GM12878 (cell line): Measurements from ENCODE around the gene LCOR. TPM values are rescaled to one million over a fixed set of nuclear protein-coding genes. Genes with fewer than 3 reads are reported as not detected.
A peak's percentile ranks its signal among the peaks of the same experiment; 100 is the strongest.

Experiments
- ASH2L ChIP-seq: fragments of 300-600, 200-600 bp; sonication (generic); IDR thresholded peaks from 2 replicates; pipeline ENCODE4 v1.6.1; 2017; ENCODE audit warnings: low read depth, mild to moderate bottlenecking, borderline replicate concordance
- ATF7 ChIP-seq: fragments of 450-650 bp; IDR thresholded peaks from 2 replicates; pipeline ENCODE4 v1.6.1; 2016; ENCODE audit warnings: low read depth, mild to moderate bottlenecking
- BACH1 ChIP-seq: fragments of 450-650 bp; IDR thresholded peaks from 2 replicates; pipeline ENCODE4 v1.6.1; 2017; ENCODE audit warnings: mild to moderate bottlenecking, borderline replicate concordance
- BCL11A ChIP-seq: IDR thresholded peaks from 2 replicates; pipeline ENCODE4 v1.6.1; 2011; ENCODE audit warnings: low read depth, low read length
- CBX3 ChIP-seq: fragments of 200-600 bp; sonication (generic); IDR thresholded peaks from 2 replicates; pipeline ENCODE4 v1.6.1; 2016; ENCODE audit warnings: low read depth, borderline replicate concordance
- CBX5 ChIP-seq: sonication (generic); IDR thresholded peaks from 2 replicates; pipeline ENCODE4 v1.6.1; 2016; ENCODE audit warnings: low read depth, moderate library complexity, mild to moderate bottlenecking, inconsistent platforms
- CHD1 ChIP-seq: IDR thresholded peaks from 2 replicates; pipeline ENCODE4 v1.6.1; 2012; ENCODE audit warnings: low read depth, low read length, improper control_type of control experiment
- CHD2 ChIP-seq: IDR thresholded peaks from 2 replicates; pipeline ENCODE4 v1.6.1; 2011; ENCODE audit warnings: low read depth, low read length, improper control_type of control experiment, borderline replicate concordance
- CREB1 ChIP-seq: IDR thresholded peaks from 2 replicates; pipeline ENCODE4 v1.6.1; 2012; ENCODE audit warnings: low read depth, mild to moderate bottlenecking, inconsistent platforms
- CREM ChIP-seq: IDR thresholded peaks from 2 replicates; pipeline ENCODE4 v1.6.1; 2014; ENCODE audit warnings: antibody characterized with exemption, low read depth
- DPF2 ChIP-seq: fragments of 450-650 bp; IDR thresholded peaks from 2 replicates; pipeline ENCODE4 v1.6.1; 2017; ENCODE audit warnings: mild to moderate bottlenecking
- EZH2 ChIP-seq: IDR thresholded peaks from 2 replicates; pipeline ENCODE4 v1.6.1; 2012; ENCODE audit warnings: low read depth, mild to moderate bottlenecking, control low read depth, inconsistent platforms, low read length, borderline replicate concordance; ENCODE audit not compliant: control insufficient read depth
- FOXM1 ChIP-seq: IDR thresholded peaks from 2 replicates; pipeline ENCODE4 v1.6.1; 2012; ENCODE audit warnings: low read depth, mild to moderate bottlenecking, inconsistent platforms, low read length, moderate library complexity
- IRF4 ChIP-seq: IDR thresholded peaks from 2 replicates; pipeline ENCODE4 v1.6.1; 2011; ENCODE audit warnings: low read depth, low read length
- KDM1A ChIP-seq: fragments of 200-600 bp; sonication (generic); IDR thresholded peaks from 2 replicates; pipeline ENCODE4 v1.6.1; 2016; ENCODE audit warnings: borderline replicate concordance
- MYC ChIP-seq: IDR thresholded peaks from 2 replicates; pipeline ENCODE4 v1.6.1; 2011; ENCODE audit warnings: mild to moderate bottlenecking, low read length, moderate library complexity, inconsistent platforms; ENCODE audit not compliant: insufficient read depth, insufficient replicate concordance, insufficient read length, severe bottlenecking
- NBN ChIP-seq: fragments of 450-650 bp; IDR thresholded peaks from 2 replicates; pipeline ENCODE4 v1.6.1; 2016
- NFXL1 ChIP-seq: fragments of 450-650 bp; IDR thresholded peaks from 2 replicates; pipeline ENCODE4 v1.6.1; 2017; ENCODE audit warnings: antibody characterized with exemption, mild to moderate bottlenecking, borderline replicate concordance
- POLR2AphosphoS5 ChIP-seq: IDR thresholded peaks from 2 replicates; pipeline ENCODE4 v1.6.1; 2011; ENCODE audit warnings: mild to moderate bottlenecking, low read length, inconsistent platforms
- RCOR1 ChIP-seq: conservative IDR thresholded peaks from 2 replicates; pipeline ENCODE4 v1.6.1; 2012; ENCODE audit warnings: low read depth, low read length, improper control_type of control experiment
- RELA ChIP-seq: fragments of 450-650 bp; IDR thresholded peaks from 2 replicates; pipeline ENCODE4 v1.8.0; 2014; ENCODE audit warnings: borderline replicate concordance; ENCODE audit not compliant: partially characterized antibody
- RUNX3 ChIP-seq: IDR thresholded peaks from 2 replicates; pipeline ENCODE4 v1.6.1; 2012; ENCODE audit warnings: low read length, inconsistent platforms
- SIN3A ChIP-seq: IDR thresholded peaks from 2 replicates; pipeline ENCODE4 v1.6.1; 2012; ENCODE audit warnings: low read depth, low read length, improper control_type of control experiment
- SUZ12 ChIP-seq: fragments of 200-600 bp; sonication (generic); IDR thresholded peaks from one replicate; pipeline ENCODE4 v1.6.1; 2018; ENCODE audit warnings: antibody characterized with exemption, mild to moderate bottlenecking; ENCODE audit not compliant: unreplicated experiment
- ZNF274 ChIP-seq: IDR thresholded peaks from one replicate; pipeline ENCODE4 v1.8.0; 2011; ENCODE audit not compliant: insufficient read length, insufficient read depth
- ZZZ3 ChIP-seq: IDR thresholded peaks from 2 replicates; pipeline ENCODE4 v1.6.1; 2011; ENCODE audit warnings: low read depth; ENCODE audit not compliant: control insufficient read depth, insufficient read length
- polyA plus RNA-seq, 11 experiments: library from polyadenylated mRNA; depleted of rRNA in 4 of 11; unstranded in 6 of 11; stranded (reverse) in 5 of 11; fragments of >200 nt; fragmentation: Nextera tagmentation in 4 of 11; fragmentation: Illumina TruSeq in 1 of 11; extraction: Ambion mirVana in 4 of 11; extraction: Trizol in 1 of 11; gene quantifications; 1 replicate in 1 of 11; 2 replicates in 10 of 11; pipeline versions ENCODE4 v1.2.1 to v1.2.3, GENCODE V29; 2011 to 2016; ENCODE audit warnings: inconsistent platforms in 2 of 11, missing spikeins in 2 of 11, low read depth in 1 of 11
- total RNA-seq, 4 experiments: library from RNA; depleted of rRNA in 3 of 4; stranded (reverse); fragments of >200 nt in 3 of 4; fragmentation: Illumina TruSeq in 1 of 4; extraction: Trizol in 1 of 4; gene quantifications; 2 replicates each; pipeline versions ENCODE4 v1.2.1 to v1.2.3, GENCODE V29; 2013 to 2021
- TF ChIP-seq, protein P1 (sequence below): fragments of 450-650 bp; IDR thresholded peaks from 2 replicates; pipeline ENCODE4 v1.6.1; 2014; ENCODE audit warnings: mild to moderate bottlenecking
- TF ChIP-seq, protein P2 (sequence below): IDR thresholded peaks from 2 replicates; pipeline ENCODE4 v1.6.1; 2011; ENCODE audit warnings: mild to moderate bottlenecking, low read depth, low read length, moderate library complexity; ENCODE audit not compliant: insufficient replicate concordance
- TF ChIP-seq, protein P3 (sequence below): fragments of 450-650 bp; IDR thresholded peaks from 2 replicates; pipeline ENCODE4 v1.6.1; 2016; ENCODE audit warnings: mild to moderate bottlenecking
- TF ChIP-seq, protein P4 (sequence below): IDR thresholded peaks from 2 replicates; pipeline ENCODE4 v1.6.1; 2012; ENCODE audit warnings: low read depth, low read length, improper control_type of control experiment

The LCOR gene
- total and polyA plus RNA-seq, 10 of the 15 experiments (the other 5 are each of a cell fraction or from before 2014, with no cell fraction given) = 1.6 to 22.0 (median 13.2) TPM

- TF ChIP-seq, protein P1, sequence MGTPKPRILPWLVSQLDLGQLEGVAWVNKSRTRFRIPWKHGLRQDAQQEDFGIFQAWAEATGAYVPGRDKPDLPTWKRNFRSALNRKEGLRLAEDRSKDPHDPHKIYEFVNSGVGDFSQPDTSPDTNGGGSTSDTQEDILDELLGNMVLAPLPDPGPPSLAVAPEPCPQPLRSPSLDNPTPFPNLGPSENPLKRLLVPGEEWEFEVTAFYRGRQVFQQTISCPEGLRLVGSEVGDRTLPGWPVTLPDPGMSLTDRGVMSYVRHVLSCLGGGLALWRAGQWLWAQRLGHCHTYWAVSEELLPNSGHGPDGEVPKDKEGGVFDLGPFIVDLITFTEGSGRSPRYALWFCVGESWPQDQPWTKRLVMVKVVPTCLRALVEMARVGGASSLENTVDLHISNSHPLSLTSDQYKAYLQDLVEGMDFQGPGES = no peak
- no peak for TF ChIP-seq ASH2L
- no peak for TF ChIP-seq SUZ12
- peak; percentile 74; the same call in 1 of the 2 replicates for TF ChIP-seq DPF2
- TF ChIP-seq SIN3A = no peak
- TF ChIP-seq CREM = no peak
- TF ChIP-seq ZNF274 = no peak
- no peak for TF ChIP-seq RELA
- TF ChIP-seq BCL11A = no peak
- TF ChIP-seq MYC = no peak
- TF ChIP-seq, protein P2, sequence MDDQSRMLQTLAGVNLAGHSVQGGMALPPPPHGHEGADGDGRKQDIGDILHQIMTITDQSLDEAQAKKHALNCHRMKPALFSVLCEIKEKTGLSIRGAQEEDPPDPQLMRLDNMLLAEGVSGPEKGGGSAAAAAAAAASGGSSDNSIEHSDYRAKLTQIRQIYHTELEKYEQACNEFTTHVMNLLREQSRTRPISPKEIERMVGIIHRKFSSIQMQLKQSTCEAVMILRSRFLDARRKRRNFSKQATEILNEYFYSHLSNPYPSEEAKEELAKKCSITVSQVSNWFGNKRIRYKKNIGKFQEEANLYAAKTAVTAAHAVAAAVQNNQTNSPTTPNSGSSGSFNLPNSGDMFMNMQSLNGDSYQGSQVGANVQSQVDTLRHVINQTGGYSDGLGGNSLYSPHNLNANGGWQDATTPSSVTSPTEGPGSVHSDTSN = no peak
- peak; percentile 53; the same call in 1 of the 2 replicates for TF ChIP-seq IRF4
- TF ChIP-seq RUNX3 = no peak; the same call in 1 of the 2 replicates
- TF ChIP-seq, protein P3, sequence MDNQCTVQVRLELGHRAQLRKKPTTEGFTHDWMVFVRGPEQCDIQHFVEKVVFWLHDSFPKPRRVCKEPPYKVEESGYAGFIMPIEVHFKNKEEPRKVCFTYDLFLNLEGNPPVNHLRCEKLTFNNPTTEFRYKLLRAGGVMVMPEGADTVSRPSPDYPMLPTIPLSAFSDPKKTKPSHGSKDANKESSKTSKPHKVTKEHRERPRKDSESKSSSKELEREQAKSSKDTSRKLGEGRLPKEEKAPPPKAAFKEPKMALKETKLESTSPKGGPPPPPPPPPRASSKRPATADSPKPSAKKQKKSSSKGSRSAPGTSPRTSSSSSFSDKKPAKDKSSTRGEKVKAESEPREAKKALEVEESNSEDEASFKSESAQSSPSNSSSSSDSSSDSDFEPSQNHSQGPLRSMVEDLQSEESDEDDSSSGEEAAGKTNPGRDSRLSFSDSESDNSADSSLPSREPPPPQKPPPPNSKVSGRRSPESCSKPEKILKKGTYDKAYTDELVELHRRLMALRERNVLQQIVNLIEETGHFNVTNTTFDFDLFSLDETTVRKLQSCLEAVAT = no peak
- no peak for TF ChIP-seq ZZZ3
- TF ChIP-seq BACH1 = no peak
- no peak for TF ChIP-seq RCOR1
- TF ChIP-seq CREB1 = no peak
- TF ChIP-seq ATF7 = peak; percentile 81
- TF ChIP-seq EZH2 = no peak
- peak; percentile 19; the same call in 1 of the 2 replicates for TF ChIP-seq NBN
- no peak for TF ChIP-seq CHD2
- no peak for TF ChIP-seq KDM1A
- TF ChIP-seq CHD1 = no peak
- no peak for TF ChIP-seq CBX3
- TF ChIP-seq FOXM1 = no peak
- TF ChIP-seq POLR2AphosphoS5 = no peak
- TF ChIP-seq CBX5 = no peak
- TF ChIP-seq, protein P4, sequence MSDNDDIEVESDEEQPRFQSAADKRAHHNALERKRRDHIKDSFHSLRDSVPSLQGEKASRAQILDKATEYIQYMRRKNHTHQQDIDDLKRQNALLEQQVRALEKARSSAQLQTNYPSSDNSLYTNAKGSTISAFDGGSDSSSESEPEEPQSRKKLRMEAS = no peak
- no peak for TF ChIP-seq NFXL1
These were observed 31.9 kb downstream of the LCOR start (continued) for GRCh38 chr10:96863922-96864543.
